ENCODE data around the gene WWOX. TPM values are rescaled to one million over a fixed set of nuclear protein-coding genes. Genes with fewer than 3 reads are reported as not detected.

Gene WWOX
- total and polyA plus RNA-seq, 2 of the 4 experiments (the other 2 are of a cell fraction), result 2.7 to 5.4 TPM

- TF ChIP-seq, protein P1, sequence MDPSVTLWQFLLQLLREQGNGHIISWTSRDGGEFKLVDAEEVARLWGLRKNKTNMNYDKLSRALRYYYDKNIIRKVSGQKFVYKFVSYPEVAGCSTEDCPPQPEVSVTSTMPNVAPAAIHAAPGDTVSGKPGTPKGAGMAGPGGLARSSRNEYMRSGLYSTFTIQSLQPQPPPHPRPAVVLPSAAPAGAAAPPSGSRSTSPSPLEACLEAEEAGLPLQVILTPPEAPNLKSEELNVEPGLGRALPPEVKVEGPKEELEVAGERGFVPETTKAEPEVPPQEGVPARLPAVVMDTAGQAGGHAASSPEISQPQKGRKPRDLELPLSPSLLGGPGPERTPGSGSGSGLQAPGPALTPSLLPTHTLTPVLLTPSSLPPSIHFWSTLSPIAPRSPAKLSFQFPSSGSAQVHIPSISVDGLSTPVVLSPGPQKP (IDR thresholded peaks at IDR 0.05; ENCODE audit: borderline replicate concordance, low read depth, low read length), result no peak
- no peak for TF ChIP-seq MXI1 (IDR thresholded peaks at IDR 0.05; ENCODE audit: borderline replicate concordance, low read depth, low read length)
- H2BK5ac ChIP-seq (ENCODE audit: low read depth, low read length, poor library complexity, severe bottlenecking), result no peak overlapping the region
- dilution Hi-C loops (cut with HindIII; ENCODE audit: low sequenced_read_pairs, unreplicated experiment), result no loop called here
- no peaks in the 10 kb centered on the region for H3K9me1 ChIP-seq (ENCODE audit: insufficient read depth, low read length)
- no peak overlapping the region for H3K14ac ChIP-seq (replicated peaks; ENCODE audit: low read depth, low read length)
- H3K9me3 ChIP-seq (ENCODE audit: control insufficient read depth, insufficient read depth, low read length), result peaks cover 25% of the 10 kb centered on the region
- no peak overlapping the region for H3K27ac ChIP-seq (ENCODE audit: insufficient read depth, low read length)
- no peak overlapping the region for H4K5ac ChIP-seq (ENCODE audit: low read depth, low read length)
- H4K91ac ChIP-seq (ENCODE audit: insufficient read depth, low read depth, low read length), result no peak overlapping the region
- no peak overlapping the region for H2BK120ac ChIP-seq (ENCODE audit: low read depth, low read length)
- no peaks in the 10 kb centered on the region for H4K20me1 ChIP-seq (ENCODE audit: insufficient read depth, low read length)
- H3K9ac ChIP-seq (ENCODE audit: low read depth, low read length), result no peak overlapping the region
- H3K4me1 ChIP-seq (ENCODE audit: control insufficient read depth, insufficient read depth, low read length), result no peaks in the 10 kb centered on the region
- no peak overlapping the region for H2AK9ac ChIP-seq (replicated peaks; ENCODE audit: low read depth, low read length, poor library complexity)
- ATAC-seq (ENCODE audit: low read depth) (no peak), DNase-seq (no peak)
- no peak overlapping the region for H3K4me2 ChIP-seq (ENCODE audit: low read depth, low read length)
- H3K18ac ChIP-seq (ENCODE audit: low read depth, low read length), result no peak overlapping the region
- H3K36me3 ChIP-seq (ENCODE audit: control insufficient read depth, insufficient read depth, low read length), result no peaks in the 10 kb centered on the region
- POLR2A ChIA-PET (ENCODE audit: unreplicated experiment), result no interaction called here
- no peak overlapping the region for H2BK15ac ChIP-seq (ENCODE audit: low read depth, low read length)
- H3K27me3 ChIP-seq (ENCODE audit: control insufficient read depth, insufficient read depth, low read length), result no peaks in the 10 kb centered on the region
- intact Hi-C loops (cut with micrococcal nuclease), result no loop called here
- H3K23ac ChIP-seq (ENCODE audit: low read depth, low read length), result no peak overlapping the region
- 100% methylated on average over 1 of the region's 3 CpGs; no CpG with 5 or more reads in 1 of the 2 experiments for WGBS, 2 experiments (ENCODE audit: extremely low coverage in 2 of 2, insufficient read length in 1 of 2)
- no peaks in the 10 kb centered on the region for H3K79me1 ChIP-seq (ENCODE audit: low read depth in 1 of 2, low read length in 2 of 2)
- H3K4me3 ChIP-seq (ENCODE audit: insufficient read depth, low read depth, low read length), result no peak overlapping the region
- in situ Hi-C loops (cut with MboI; ENCODE audit: low sequenced_read_pairs), result no loop called here
- no peak overlapping the region for H3K4ac ChIP-seq (ENCODE audit: low read depth, low read length)
- CTCF ChIA-PET, result no interaction called here
- H2AK5ac ChIP-seq (ENCODE audit: low read depth, low read length), result no peak overlapping the region
- no peak overlapping the region for H2BK20ac ChIP-seq (ENCODE audit: low read depth, low read length)
- H3K56ac ChIP-seq (ENCODE audit: extremely low read depth, insufficient read depth, low read length), result no peak overlapping the region
- H2AFZ ChIP-seq (replicated peaks; ENCODE audit: low read length, poor library complexity), result no peak overlapping the region
- BruUV-seq (replicated peaks), result no TSS peak
- no peak overlapping the region for H4K8ac ChIP-seq (ENCODE audit: low read depth in 2 of 2, low read length in 2 of 2)
Observed at GRCh38 chr16:78630102-78630501, 530.6 kb downstream of the WWOX start.
